Keratinocyte (primary cell): Measurements from ENCODE around the gene ZNF407.

Source experiments
- EZH2 ChIP-seq: IDR thresholded peaks from one replicate; pipeline ENCODE4 v1.6.1; 2012; ENCODE audit warnings: inconsistent platforms, mild to moderate bottlenecking, low read length, moderate library complexity
- TF ChIP-seq, protein P1 (sequence below), 3 experiments: IDR thresholded peaks in 1 of 3; conservative IDR thresholded peaks in 1 of 3; optimal IDR thresholded peaks in 1 of 3; 2 replicates in 2 of 3; 3 replicates in 1 of 3; pipeline versions ENCODE3 to v1.5.1; 2011; ENCODE audit warnings: low read length in 3 of 3, mild to moderate bottlenecking in 3 of 3, moderate library complexity in 2 of 3, control low read depth in 1 of 3, inconsistent platforms in 1 of 3; ENCODE audit not compliant: insufficient read depth in 2 of 3; ENCODE audit errors: extremely low read depth in 1 of 3

DNA sequence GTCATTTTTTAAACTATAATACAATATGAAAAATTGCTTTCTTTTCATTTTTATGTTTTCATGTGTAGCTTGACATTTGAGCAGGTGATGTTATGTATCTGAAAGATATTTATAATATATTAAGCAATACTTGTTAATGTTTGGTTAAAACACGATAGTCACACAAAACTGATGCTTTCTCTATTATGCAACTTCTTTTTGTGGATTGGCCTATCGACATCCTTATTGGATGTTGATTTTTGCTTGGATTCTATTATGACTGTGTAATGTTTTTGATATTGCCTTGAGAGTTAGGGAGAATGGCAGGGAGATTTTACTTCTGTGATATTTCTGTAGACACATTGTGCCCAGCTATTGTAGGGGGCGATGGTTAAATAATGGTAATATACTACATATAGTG lies 128.0 kb downstream of the ZNF407 start:
- TF ChIP-seq, protein P1, sequence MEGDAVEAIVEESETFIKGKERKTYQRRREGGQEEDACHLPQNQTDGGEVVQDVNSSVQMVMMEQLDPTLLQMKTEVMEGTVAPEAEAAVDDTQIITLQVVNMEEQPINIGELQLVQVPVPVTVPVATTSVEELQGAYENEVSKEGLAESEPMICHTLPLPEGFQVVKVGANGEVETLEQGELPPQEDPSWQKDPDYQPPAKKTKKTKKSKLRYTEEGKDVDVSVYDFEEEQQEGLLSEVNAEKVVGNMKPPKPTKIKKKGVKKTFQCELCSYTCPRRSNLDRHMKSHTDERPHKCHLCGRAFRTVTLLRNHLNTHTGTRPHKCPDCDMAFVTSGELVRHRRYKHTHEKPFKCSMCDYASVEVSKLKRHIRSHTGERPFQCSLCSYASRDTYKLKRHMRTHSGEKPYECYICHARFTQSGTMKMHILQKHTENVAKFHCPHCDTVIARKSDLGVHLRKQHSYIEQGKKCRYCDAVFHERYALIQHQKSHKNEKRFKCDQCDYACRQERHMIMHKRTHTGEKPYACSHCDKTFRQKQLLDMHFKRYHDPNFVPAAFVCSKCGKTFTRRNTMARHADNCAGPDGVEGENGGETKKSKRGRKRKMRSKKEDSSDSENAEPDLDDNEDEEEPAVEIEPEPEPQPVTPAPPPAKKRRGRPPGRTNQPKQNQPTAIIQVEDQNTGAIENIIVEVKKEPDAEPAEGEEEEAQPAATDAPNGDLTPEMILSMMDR (optimal IDR thresholded peaks at IDR 0.05 in 1 of 3, IDR thresholded peaks at IDR 0.05 in 1 of 3, conservative IDR thresholded peaks at IDR 0.05 in 1 of 3; ENCODE audit: extremely low read depth in 1 of 3, insufficient read depth in 2 of 3, low read length in 3 of 3): no peak
- no peak for TF ChIP-seq EZH2
